ENCODE measurements around the gene CDK14.

DNA sequence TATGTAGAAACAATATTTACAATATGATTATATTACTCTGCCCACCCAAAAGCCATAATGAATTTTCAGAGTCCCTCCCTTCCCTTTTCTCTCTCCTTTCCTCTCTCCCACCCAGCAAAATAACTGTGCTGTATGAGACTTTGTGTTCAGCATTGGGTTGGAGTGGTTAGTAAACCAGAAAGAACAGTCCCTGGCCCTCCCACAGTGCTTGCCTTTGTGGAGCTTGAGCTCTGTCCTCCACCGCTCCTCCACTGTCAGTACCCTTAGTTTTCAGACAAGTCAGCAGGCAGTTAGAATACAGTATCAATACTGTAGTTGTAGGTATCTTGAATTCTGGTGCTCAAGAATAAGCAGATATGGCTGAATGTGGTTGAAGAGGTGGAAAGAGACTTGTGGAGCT is 92.7 kb downstream of the CDK14 start:
- TF ChIP-seq, protein P1, sequence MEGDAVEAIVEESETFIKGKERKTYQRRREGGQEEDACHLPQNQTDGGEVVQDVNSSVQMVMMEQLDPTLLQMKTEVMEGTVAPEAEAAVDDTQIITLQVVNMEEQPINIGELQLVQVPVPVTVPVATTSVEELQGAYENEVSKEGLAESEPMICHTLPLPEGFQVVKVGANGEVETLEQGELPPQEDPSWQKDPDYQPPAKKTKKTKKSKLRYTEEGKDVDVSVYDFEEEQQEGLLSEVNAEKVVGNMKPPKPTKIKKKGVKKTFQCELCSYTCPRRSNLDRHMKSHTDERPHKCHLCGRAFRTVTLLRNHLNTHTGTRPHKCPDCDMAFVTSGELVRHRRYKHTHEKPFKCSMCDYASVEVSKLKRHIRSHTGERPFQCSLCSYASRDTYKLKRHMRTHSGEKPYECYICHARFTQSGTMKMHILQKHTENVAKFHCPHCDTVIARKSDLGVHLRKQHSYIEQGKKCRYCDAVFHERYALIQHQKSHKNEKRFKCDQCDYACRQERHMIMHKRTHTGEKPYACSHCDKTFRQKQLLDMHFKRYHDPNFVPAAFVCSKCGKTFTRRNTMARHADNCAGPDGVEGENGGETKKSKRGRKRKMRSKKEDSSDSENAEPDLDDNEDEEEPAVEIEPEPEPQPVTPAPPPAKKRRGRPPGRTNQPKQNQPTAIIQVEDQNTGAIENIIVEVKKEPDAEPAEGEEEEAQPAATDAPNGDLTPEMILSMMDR (IDR thresholded peaks at IDR 0.05): no peak
- no peak for TF ChIP-seq POLR2A (IDR thresholded peaks at IDR 0.05)
